Measurements from ENCODE around the gene NEDD8.

- no peak for TF ChIP-seq CTCF (conservative IDR thresholded peaks at IDR 0.05)
- no peak for TF ChIP-seq ZFX (IDR thresholded peaks at IDR 0.05)
These were observed 49.1 kb downstream of the NEDD8 start for GRCh38 chr14:24183014-24183481.

Measured in C4-2B (cell line).